NT2/D1 (cell line): ENCODE measurements around the gene NDE1.
"Not testable (repeated sequence)": the region's sequence is repeated elsewhere in the genome, so short reads cannot be mapped to it uniquely, and the experiment has no call there.

Experiments used
- DNase-seq: peaks from one replicate; pipeline ENCODE4 v3.0.0-alpha.2; 2011; ENCODE audit warnings: low read depth, low spot score
- H3K27me3 ChIP-seq: 2 replicates; pipeline ENCODE4 v1.6.0; 2011; ENCODE audit warnings: mild to moderate bottlenecking; ENCODE audit not compliant: insufficient read length, insufficient read depth
- H3K36me3 ChIP-seq: 2 replicates; pipeline ENCODE4 v1.6.1; 2011; ENCODE audit warnings: mild to moderate bottlenecking, low read length, mixed read lengths; ENCODE audit not compliant: insufficient read depth, insufficient read length
- H3K4me1 ChIP-seq: 2 replicates; pipeline ENCODE4 v1.5.1; 2011; ENCODE audit not compliant: insufficient read depth, insufficient read length
- H3K4me3 ChIP-seq: 2 replicates; pipeline ENCODE4 v1.5.1; 2011; ENCODE audit warnings: low read depth; ENCODE audit not compliant: insufficient read length
- H3K9ac ChIP-seq: 2 replicates; pipeline ENCODE4 v1.6.0; 2011; ENCODE audit warnings: low read depth; ENCODE audit not compliant: insufficient read length
- H3K9me3 ChIP-seq: 2 replicates; pipeline ENCODE4 v1.5.1; 2011; ENCODE audit warnings: mild to moderate bottlenecking, low read length; ENCODE audit not compliant: insufficient read depth
- SUZ12 ChIP-seq: IDR thresholded peaks from 2 replicates; pipeline ENCODE4 v1.6.1; 2011; ENCODE audit not compliant: insufficient read length, insufficient read depth; ENCODE audit errors: extremely low read depth
- YY1 ChIP-seq: IDR thresholded peaks from 2 replicates; pipeline ENCODE4 v1.6.1; 2011; ENCODE audit not compliant: insufficient read length, insufficient read depth
- ZNF274 ChIP-seq: IDR thresholded peaks from 2 replicates; pipeline ENCODE4 v1.6.1; 2011; ENCODE audit warnings: mild to moderate bottlenecking, low read depth, low read length

Gene NDE1

DNA sequence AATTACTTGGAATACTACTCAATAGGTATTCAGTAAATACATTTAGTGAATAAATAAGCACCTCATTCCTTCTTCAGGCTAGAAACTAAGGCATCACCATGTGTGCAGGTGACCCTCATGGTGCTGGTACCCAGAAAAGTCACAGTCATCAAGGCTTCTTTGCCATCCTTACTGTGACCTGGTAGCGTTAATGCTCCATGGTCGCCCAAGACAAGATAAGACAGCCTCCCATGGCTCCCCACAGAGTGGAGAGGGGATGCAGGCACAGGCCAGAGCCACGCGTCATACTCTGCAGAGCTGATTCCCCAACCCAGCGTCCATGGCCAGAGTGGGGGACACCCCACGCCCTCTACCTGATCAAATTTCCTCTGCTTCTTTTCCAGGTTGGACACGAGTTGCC is 73.8 kb downstream of the NDE1 start:
- H3K36me3 ChIP-seq, result peaks cover 12% of the 10 kb centered on the region
- no peak overlapping the region for H3K4me3 ChIP-seq
- no peak for DNase-seq
- no peaks in the 10 kb centered on the region for H3K27me3 ChIP-seq
- no peaks in the 10 kb centered on the region for H3K9me3 ChIP-seq
- H3K9ac ChIP-seq, result no peak overlapping the region
- H3K4me1 ChIP-seq, result no peaks in the 10 kb centered on the region
- no peak for TF ChIP-seq SUZ12
- TF ChIP-seq ZNF274, result no peak
- TF ChIP-seq YY1, result no peak

DNA sequence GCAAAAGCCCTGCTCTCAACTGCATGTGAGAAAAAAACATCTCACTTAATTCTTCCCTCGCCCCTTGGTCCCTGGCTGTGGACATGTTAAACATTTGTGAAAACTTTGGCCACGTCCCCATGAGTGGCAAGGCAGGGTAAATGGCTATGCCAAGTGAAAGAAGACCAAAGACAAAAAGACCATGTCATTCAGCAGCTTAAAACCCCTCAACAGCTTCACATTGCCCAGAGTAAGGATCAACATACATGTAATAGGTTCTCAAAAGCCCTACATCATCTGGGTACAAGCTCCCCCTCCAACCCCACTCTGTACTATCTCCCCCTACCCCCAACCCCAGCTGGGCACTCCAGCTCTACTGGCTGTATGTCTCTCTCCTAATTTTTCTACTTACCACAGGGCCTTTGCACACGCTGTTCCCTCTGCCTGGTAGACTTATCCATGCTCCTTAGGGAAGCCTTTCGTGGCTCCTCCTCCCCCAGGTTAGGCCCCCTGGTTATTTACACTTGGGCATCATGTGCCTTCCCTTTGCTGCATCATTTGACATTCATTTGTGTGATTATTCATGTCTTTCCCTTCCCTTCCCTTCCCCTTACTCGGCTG is 75.7 kb downstream of the NDE1 start:
- no peaks in the 10 kb centered on the region for H3K27me3 ChIP-seq
- no peaks in the 10 kb centered on the region for H3K9me3 ChIP-seq
- no peak overlapping the region for H3K9ac ChIP-seq
- no peak overlapping the region for H3K4me3 ChIP-seq
- no peaks in the 10 kb centered on the region for H3K4me1 ChIP-seq
- H3K36me3 ChIP-seq, result peaks cover 12% of the 10 kb centered on the region
- DNase-seq, result no peak
- TF ChIP-seq SUZ12 (no peak), ZNF274 (no peak), YY1 (no peak)

GRCh38 chr16:15726715-15727114 is 76.7 kb downstream of the NDE1 start:
- Histone ChIP-seq H3K27me3 (no peaks in the 10 kb centered on the region), H3K4me1 (no peaks in the 10 kb centered on the region), H3K36me3 (peaks cover 12% of the 10 kb centered on the region), H3K9ac (no peak overlapping the region), H3K9me3 (no peaks in the 10 kb centered on the region), H3K4me3 (no peak overlapping the region)
- TF ChIP-seq YY1 (no peak), ZNF274 (no peak), SUZ12 (no peak)
- no peak for DNase-seq

DNA sequence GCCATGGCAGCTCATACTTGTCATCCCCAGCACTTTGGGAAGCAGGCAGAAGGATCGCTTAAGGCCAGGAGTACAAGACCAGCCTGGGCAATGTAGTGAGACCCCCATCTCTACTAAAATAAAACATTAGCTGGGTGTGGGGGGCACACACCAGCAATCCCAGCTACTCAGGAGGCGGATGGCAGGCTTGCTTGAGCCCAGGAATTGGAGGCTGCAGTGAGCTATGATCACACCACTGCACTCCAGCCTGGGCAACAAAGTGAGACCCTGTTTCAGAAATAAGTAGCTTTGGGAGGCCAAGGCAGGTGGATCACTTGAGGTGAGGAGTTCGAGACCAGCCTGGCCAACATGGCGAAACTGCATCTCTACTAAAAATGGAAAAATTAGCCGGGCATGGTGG is 77.7 kb downstream of the NDE1 start:
- not testable (repeated sequence) for H3K27me3 ChIP-seq, DNase-seq, H3K9ac ChIP-seq, H3K4me3 ChIP-seq, H3K4me1 ChIP-seq, H3K9me3 ChIP-seq
- H3K36me3 ChIP-seq, result peaks cover 12% of the 10 kb centered on the region

DNA sequence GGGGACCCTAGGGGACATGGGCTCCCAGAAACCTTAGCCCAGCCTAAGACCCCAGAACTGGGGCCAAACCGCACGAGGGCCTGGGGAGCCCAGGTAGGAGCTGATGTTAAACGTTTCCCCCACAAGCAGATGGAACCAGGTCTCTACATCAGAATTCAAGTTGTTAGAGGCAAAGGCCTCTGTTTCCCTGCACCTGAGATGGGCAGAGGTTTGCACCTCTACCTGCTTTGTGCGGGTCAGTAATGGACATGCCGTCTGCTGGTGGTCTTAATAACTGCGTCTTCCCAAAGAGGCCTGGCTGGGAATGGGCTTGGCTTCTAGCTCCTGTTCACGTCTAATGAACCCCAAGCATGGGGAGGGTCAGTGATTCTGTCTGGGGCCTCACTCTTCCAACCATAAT is 79.1 kb downstream of the NDE1 start:
- no peaks in the 10 kb centered on the region for H3K27me3 ChIP-seq
- no peak for TF ChIP-seq SUZ12
- no peak for TF ChIP-seq ZNF274
- TF ChIP-seq YY1, result no peak
- no peaks in the 10 kb centered on the region for H3K9me3 ChIP-seq
- H3K4me1 ChIP-seq, result no peaks in the 10 kb centered on the region
- no peak overlapping the region for H3K9ac ChIP-seq
- no peak for DNase-seq
- peaks cover 11% of the 10 kb centered on the region for H3K36me3 ChIP-seq
- no peak overlapping the region for H3K4me3 ChIP-seq

DNA sequence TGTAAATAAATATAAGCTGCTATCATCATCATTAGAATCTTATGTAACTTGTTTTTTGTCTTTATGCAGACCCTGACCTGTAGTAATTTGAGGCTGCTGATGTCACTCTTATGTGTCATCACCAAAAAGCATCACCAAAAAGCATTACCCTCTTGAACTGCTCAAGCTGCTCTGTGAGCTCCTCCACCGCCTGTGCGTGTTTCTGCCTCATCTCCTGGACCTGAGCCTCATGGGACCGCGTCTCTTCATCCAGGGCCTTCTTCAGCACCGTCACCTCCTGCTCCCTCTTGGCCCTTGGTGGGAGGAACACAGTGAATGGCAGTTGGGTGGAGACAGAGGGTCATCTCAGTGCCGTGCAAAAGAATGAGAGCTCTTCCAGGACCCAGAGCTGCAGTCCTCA is 82.4 kb downstream of the NDE1 start:
- TF ChIP-seq YY1 (no peak), SUZ12 (no peak), ZNF274 (no peak)
- no peak for DNase-seq
- H3K9ac ChIP-seq, result no peak overlapping the region
- H3K27me3 ChIP-seq, result no peaks in the 10 kb centered on the region
- peaks cover 4% of the 10 kb centered on the region for H3K4me1 ChIP-seq
- H3K9me3 ChIP-seq, result no peaks in the 10 kb centered on the region
- no peak overlapping the region for H3K4me3 ChIP-seq
- H3K36me3 ChIP-seq, result no peaks in the 10 kb centered on the region

GRCh38 chr16:15735610-15736009 is 85.6 kb downstream of the NDE1 start:
- Histone ChIP-seq H3K4me3 (no peak overlapping the region), H3K9ac (no peak overlapping the region), H3K36me3 (no peaks in the 10 kb centered on the region), H3K27me3 (no peaks in the 10 kb centered on the region), H3K9me3 (no peaks in the 10 kb centered on the region), H3K4me1 (peaks cover 6% of the 10 kb centered on the region)
- no peak for TF ChIP-seq YY1
- no peak for DNase-seq

DNA sequence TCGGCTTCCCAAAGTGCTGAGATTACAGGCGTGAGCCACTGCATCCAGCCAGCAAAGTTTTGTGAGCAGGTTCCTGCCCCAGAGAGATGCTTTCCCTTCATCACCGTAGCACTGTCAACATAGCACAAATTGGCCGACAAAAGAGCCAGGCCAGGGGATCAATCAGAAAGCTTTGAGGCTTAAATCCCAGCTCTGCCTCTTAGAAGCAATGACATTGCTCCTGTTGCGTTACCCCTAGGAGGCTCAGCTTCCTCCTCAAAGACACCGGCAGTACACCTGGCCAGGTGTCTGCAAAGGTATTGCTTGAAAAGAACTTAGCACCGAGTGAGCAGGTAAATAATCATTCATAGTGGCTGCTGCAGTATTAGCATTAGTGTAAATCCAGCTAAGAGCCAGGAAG is 86.5 kb downstream of the NDE1 start:
- no peaks in the 10 kb centered on the region for H3K27me3 ChIP-seq
- no peak for TF ChIP-seq SUZ12
- no peak for TF ChIP-seq ZNF274
- TF ChIP-seq YY1, result no peak
- DNase-seq, result no peak
- peaks cover 6% of the 10 kb centered on the region for H3K4me1 ChIP-seq
- H3K9me3 ChIP-seq, result no peaks in the 10 kb centered on the region; the same call in 1 of the 2 replicates
- H3K36me3 ChIP-seq, result no peaks in the 10 kb centered on the region
- no peak overlapping the region for H3K4me3 ChIP-seq
- H3K9ac ChIP-seq, result no peak overlapping the region
